Activated CD4-positive, CD25-positive, alpha-beta regulatory T cell (primary cell): Measurements from ENCODE around the gene HOOK2.
"Not testable (repeated sequence)": the region's sequence is repeated elsewhere in the genome, so short reads cannot be mapped to it uniquely, and the experiment has no call there.

Experiments used
- DNase-seq, 4 experiments: peaks; one replicate each; lab custom pipeline; 2025; lab: John Stamatoyannopoulos, UW

The HOOK2 gene, protein sequence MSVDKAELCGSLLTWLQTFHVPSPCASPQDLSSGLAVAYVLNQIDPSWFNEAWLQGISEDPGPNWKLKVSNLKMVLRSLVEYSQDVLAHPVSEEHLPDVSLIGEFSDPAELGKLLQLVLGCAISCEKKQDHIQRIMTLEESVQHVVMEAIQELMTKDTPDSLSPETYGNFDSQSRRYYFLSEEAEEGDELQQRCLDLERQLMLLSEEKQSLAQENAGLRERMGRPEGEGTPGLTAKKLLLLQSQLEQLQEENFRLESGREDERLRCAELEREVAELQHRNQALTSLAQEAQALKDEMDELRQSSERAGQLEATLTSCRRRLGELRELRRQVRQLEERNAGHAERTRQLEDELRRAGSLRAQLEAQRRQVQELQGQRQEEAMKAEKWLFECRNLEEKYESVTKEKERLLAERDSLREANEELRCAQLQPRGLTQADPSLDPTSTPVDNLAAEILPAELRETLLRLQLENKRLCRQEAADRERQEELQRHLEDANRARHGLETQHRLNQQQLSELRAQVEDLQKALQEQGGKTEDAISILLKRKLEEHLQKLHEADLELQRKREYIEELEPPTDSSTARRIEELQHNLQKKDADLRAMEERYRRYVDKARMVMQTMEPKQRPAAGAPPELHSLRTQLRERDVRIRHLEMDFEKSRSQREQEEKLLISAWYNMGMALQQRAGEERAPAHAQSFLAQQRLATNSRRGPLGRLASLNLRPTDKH

DNA sequence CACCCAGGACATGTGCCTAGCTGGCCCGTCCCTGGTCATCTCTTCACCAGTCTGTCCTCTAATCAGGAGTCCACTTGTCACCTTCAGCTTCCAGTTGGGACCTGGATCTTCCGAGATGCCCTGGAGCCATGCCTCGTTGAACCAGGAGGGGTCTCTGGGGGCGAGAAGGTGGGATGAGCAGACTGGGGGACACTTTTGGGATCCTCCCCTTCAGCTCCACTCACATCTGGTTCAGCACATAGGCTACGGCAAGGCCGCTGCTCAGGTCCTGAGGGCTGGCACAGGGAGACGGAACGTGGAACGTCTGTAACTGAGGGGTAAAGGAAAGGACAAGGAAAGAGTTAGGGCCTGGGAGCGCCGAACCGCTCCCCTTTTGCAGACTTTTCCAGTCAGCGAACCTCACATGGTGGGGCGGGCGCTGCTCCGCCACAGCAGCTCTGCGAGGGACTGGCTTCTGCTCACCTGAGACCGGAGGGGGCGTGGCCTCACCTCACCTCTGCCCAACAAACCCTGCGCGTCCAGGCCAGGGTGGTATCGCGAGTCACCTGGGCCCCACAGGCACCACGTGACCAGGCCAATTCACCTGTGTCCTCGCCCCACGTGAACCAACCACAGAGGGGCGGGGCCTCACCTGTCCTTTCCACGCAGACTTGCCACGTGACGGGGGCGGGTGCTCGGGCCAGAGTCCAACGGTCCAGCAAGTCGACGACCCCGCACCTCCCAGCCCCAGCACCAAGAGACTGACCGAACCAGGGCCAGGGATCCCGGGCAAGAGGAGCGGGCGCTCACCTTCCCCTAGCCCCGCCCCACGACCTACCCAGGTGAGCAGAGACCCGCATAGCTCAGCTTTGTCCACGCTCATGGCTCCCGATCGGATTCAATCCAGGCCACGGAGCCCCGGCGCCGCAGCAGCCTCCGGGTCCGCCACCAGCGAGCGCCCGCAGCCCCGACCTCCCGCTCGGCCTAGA, at the start of gene HOOK2:
TSS of gene HOOK2 (minus strand) at position 965 of the 968 bp plus-strand sequence. CDS start at position 862, 103 bp downstream.
- peak in 1 of 4 experiments; percentile 25 for DNase-seq

DNA sequence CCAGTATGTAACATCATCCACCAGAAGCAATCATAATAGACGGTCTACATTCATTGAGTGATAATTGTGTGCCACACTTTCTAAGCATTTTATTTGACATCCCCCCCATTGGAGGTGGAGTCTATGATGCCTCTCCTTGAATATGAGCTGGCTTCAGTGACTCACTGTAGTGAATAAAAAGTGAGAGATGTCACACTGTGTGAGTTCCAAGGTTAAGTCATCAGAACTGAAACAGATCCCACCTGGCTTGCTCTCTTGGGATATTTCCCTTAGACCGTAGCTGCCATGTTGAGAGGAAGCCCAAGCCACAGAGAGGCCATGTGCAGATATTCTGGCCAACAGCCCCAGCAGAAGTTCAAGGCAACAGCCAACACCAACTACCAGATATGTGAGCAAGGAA, 46.4 kb upstream of the HOOK2 start:
- no peak for DNase-seq

DNA sequence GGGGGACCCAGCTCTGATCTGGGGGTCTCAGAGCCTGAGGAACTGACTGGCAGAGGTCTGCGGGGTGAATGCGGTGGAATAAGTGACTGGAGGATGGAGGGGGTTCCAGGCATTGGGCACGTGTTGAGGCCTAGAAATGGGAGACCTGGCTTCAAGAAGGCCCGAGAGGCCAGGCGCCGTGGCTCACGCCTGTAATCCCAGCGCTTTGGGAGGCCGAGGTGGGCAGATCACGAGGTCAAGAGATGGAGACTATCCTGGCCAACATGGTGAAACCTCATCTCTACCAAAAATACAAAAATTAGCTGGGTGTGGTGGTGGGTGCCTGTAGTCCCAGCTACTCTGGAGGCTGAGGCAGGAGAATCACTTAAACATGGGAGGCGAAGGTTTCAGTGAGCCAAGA, 42.5 kb upstream of the HOOK2 start:
- DNase-seq = not testable (repeated sequence)

DNA sequence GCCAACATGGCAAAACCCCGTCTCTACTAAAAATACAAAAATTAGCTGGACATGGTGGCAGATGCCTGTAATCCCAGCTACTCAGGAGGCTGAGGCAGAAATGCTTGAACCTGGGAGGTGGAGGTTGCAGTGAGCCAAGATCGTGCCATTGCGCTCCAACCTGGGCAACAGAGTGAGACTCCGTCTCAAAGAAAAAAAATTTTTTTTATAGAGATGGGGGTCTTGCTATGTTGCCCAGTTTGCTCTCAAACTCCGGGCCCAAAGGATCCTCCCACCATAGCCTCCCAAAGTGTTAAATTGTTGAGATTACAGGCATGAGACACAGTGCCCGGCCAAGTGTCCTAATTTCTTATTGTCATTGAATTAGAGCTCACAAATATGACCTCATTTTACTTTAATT, 41.8 kb upstream of the HOOK2 start:
- not testable (repeated sequence) for DNase-seq

DNA sequence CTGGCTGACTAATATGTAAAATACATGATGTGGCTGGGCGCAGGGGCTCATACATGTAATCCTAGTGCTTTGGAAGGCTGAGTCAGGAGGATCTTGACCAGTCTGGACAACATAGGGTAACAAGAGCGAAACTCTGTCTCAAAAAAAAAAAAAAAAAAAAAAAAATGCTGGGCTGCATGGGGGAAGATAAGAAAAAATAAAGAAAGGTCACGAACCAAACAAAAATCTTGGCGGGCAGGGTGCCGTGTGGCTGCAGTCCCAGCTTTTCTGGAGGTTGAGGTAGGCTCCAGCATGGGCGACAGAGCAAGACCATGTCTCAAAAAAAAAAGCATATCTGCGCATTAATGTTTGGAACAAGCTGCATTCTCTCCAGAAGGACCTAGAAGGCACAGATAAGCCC, 39.7 kb upstream of the HOOK2 start:
- DNase-seq = no peak

DNA sequence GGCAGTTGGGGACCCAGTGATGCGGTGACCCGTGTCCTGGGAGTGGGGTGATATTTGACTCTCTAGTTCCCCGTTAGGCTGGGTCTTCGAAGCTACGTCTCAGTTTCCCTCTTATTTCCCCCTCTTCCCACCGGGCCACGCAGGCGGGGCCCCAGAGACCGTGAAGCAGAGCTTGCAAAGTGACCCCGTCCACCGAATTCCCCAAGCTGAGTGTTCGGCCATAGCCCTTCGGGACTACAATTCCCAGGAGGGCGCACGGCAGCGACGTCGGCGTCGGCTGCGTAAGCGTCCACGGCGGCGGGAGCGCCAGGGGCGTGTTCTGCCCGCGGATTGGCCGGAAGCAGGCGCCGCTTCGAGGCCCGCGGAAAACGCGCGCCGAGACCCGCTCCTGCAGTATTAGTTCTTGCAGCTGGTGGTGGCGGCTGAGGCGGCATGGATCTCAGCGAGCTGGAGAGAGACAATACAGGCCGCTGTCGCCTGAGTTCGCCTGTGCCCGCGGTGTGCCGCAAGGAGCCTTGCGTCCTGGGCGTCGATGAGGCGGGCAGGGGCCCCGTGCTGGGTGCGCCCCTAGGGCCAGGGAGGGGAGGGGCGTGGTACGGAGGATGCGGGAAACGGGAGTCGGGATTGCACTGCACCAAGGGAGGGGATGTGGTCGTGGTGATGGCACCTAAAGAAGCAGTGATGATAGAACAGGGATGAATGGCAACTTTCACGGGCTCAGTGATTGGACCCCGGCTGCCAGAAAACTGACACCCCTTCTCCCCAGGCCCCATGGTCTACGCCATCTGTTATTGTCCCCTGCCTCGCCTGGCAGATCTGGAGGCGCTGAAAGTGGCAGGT, 31.1 kb upstream of the HOOK2 start, which contains the start of gene RNASEH2A:
TSS of gene RNASEH2A (plus strand) at position 343 of the 840 bp plus-strand sequence. CDS start at position 433, 90 bp downstream.
- DNase-seq = peak; percentile 71 to 83 (median 78)

DNA sequence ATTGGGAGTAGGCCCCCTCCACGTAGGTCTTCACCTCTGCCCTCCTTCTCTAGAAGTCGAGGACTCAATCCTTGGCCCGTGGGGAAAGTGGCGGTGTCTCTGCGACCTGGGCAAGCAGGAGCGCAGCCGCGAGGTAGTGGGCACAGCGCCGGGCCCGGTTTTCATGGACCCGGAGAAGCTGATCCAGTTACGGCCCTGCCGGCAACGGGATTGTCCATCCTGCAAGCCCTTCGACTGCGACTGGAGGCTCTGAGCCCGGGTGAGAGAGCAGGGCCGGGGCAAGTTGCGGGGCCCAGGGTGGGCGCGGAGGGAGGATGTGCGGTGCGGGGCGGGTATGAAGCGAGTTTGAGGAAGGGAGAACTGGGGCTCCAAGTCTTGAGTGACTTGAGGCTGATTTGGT, 28.7 kb upstream of the HOOK2 start:
- DNase-seq = no peak

DNA sequence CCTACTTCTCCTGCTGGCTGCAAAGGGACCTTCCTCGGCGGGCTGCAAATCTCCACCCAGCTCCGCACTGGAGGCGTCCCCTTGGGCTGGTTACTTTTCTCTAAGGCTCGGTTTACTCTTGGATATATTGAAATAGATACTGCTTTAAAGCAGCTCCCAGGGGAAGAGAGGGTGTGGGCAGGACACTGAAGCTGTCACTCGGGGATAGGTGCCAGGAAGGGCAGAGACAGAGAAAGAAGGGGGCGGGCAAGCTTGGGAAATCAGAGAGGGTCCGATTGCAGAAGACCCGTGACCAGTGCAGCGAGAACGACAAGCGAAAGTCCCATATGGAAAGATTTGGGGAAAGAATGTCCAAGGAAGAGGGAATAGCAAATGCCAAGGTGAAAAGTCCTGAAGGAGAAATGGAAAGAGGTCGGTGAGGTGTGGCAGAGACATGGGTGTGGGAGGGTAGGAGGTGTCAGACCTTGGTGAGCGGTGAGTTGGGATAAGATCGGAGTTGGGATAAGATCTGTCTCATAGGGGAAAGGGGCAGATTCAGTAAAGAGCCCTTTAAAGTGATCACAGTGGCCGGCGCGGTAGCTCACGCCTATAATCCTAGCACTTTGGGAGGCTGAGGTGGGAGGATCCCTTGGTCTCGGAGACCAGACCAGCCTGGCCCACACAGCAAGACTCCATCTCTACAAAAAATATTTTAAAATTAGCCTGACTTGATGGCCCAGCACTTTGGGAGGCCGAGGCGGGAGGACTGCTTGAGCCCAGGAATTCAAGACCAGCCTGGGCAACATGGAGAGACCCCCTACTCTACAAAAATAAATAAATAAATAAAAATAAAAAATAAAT, 27.1 kb upstream of the HOOK2 start:
- no peak for DNase-seq

DNA sequence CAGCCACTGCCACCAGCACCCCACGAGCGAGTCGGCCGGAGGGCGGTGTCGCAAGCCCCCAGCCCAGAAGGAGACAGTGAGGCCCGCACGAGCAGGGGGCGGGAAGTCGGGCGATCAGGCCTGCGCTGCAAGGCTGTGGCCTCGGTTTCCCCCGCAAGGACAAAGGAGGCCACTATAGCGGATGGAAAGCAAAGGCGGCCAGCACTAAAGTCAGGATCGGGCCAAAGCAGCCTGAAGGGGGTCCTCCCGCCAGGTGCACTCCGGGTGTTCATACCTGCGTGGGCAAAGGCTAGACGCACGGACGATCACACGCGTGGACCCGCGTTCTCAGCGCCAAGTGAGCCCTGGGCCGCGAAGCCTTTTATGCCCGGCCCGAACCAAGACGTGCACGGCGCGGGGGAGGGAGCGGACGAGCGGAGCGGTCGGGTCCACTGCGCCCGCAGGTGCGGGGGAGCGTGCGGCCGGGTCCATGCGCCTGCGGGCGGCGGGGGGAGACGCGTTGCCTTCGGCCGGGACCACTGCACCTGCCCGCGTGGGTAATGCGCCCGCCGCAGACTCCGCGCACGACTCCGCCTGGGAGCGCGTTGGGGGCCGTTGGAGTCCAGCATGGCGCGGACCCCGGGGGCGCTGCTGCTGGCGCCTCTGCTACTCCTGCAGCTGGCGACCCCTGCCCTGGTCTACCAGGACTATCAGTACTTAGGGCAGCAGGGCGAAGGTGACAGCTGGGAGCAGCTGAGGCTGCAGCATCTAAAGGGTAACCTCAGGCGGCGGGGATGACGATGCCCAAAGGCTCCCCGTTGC, 26.3 kb upstream of the HOOK2 start, which contains the start of the genes PRDX2 and THSD8:
TSS of gene PRDX2 (minus strand) at position 335 of the 801 bp plus-strand sequence. CDS start 539 bp downstream, outside the sequence.
TSS of gene THSD8 (plus strand) at position 604 of the 801 bp plus-strand sequence. CDS start at position 607, 3 bp downstream.
- peak; percentile 47 to 72 (median 64) for DNase-seq

DNA sequence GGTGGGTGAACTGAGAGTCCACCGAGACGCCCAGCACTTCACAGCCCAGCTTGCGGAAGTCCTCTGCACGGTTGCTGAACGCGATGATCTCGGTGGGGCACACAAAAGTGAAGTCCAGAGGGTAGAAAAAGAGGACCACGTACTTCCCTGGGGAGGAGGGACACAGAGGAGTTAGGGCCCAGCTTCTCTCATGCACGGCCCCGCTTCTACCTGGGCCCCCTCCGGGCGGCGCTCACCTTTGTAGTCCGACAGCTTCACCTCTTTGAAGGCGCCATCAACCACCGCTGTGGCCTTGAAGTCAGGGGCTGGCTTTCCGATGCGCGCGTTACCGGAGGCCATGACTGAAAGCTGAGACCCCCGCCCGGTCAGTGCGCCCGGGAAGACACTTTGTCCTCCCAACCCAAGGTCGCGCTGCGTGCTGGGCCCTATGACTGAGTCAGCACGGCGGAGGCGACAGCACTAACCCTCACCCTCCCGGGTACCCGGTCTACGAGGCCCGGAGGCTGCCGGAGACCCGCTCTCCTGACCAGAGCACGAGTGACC, 25.6 kb upstream of the HOOK2 start:
- DNase-seq = no peak

DNA sequence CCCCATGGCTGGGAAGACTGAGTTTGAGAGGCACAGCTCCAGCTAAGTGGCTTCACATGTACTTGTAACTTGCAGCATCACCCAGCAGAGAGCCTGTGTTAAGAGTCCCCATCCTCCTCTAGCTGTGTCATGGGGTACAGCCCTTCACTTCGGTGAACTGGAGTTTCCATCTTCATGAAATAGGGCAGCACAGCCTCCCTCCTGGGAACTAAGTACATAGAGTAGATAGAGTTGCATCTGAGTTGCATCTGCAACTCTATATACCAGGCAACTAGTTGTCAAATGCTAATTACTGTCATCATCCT, 25.1 kb upstream of the HOOK2 start:
- no peak for DNase-seq

DNA sequence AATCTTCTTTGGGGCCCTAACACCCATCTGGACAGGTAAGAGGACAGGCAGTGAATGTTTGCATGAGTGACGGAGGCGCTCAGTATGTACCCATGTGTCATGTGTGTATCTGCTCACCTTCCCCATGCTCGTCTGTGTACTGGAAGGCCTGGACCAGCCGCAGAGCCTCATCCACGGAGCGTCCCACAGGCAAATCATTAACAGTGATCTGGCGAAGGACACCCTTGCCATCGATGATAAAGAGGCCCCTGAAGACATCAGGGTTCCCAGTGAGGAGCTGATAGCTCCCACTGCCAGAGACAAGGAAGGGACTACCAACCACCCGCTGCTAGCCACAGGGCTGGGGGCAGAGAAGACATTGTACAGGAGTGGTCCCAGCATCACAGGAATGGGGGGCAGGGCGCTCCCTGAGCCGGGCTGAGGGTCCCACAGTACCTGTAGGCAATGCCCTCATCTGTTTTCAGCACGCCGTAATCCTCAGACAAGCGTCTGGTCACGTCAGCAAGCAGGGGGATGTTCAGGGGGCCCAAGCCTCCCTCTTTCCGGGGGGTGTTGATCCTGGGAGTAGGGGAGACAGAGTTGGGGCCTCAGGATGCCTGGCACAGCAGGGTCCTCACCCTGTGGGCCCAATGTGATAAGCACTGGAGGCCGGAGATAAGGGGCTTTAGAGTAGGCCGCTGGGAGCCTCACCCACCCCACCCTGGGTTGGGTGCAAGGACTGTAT, 24.6 kb upstream of the HOOK2 start:
- no peak for DNase-seq

DNA sequence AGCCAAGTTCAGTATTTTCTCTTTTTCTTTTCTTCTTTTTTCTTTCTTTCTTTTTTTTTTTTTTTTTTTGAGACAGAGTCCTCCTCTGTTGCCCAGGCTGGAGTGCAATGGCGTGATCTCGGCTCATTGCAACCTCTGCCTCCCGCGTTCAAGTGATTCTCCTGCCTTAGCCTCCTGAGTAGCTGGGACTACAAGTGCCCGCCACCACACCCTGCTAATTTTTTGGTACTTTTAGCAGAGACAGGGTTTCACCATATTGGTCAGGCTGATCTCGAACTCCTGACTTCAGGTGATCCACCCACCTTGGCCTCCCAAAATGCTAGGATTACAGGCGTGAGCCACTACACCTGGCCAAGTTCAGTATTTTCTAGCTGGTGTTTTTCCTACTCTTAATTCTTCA, 22.3 kb upstream of the HOOK2 start:
- not testable (repeated sequence) for DNase-seq

DNA sequence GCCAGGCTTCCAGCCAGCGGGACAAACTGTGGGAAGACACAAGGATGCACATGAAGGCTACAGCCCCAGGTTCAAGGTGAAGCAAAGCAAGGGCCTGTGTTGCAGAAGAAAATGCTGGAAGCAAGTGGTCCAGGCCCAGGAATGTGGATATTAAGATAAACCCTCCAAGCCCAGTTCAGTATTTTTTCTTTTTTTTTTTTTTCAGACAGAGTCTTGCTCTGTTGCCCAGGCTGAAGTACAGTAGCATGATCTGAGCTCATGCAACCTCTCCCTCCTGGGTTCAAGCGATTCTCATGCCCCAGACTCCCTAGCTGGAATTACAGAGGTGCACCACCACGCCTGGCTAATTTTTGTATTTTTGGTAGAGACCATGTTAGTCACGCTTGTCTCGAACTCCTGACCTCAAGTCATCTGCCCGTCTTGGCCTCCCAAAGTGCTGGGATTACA, 21.8 kb upstream of the HOOK2 start:
- DNase-seq = no peak

DNA sequence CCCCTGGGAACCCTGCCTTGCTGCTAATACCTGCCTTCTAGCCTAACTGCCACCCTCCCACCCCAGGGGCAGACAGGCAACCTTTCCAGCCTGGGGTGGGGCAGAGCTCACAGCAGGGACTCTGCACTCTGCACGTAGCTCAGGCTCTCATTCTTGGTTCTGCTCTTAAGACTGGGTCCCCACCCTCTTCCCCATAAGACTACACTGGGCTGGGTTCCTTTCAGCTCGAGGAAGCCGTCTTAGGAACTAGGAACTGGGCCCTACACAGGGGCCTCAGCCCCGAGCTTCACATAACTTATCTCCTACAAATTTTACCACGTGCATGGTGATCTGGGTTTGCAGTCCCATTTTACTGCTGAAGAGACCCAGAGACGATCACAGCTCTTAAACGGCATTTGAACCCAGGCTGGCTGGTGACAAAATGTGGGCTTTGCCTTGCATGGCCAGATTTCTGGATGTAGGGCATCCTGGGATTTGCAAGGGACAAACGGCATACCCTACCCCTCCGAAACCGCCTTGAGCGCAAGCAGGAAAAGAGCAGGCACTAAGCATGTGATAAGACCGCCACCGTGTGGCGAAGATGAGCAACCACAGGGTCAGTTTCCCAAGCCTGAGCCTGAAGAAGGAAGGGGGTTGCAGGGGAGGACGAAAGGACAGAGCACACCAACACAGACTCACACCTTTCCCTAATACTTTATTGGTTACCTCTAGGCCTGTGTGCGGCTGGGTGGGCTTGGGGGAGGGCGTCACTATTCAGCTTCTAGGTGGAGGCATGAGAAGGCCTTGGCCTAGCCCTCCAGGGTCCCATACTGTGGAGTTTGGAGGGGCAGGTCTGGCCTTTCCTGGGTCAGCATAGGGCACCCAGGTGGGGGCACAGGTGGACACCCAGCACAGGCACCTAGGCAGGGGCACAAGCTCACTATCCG, 21.1 kb upstream of the HOOK2 start:
- DNase-seq = peak; percentile 40 to 58 (median 48)

DNA sequence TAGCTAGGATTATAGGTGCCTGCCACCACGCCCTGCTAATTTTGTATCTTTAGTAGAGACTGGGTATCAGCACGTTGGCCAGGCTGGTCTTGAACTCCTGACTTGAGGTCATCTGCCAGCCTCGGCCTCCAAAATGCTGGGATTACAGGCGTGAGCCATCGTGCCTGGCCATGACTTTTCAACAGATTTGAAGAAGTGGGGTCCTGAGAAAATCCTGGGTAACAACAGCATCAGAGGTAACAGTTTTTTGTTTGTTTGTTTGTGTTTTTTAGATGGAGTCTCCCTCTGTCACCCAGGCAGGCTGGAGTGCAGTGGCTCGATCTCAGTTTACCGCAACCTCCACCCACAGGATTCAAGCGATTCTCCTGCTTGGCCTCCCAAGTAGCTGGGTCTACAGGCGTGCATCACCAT, 19.6 kb upstream of the HOOK2 start:
- no peak for DNase-seq
